SK-N-SH (cell line): ENCODE measurements around the gene FKBP5. TPM values are rescaled to one million over a fixed set of nuclear protein-coding genes. Genes with fewer than 3 reads are reported as not detected.
A peak's percentile ranks its signal among the peaks of the same experiment; 100 is the strongest.

Experiments
- CTCF ChIA-PET: fragments of 300-600, 350-600 bp; formaldehyde crosslinking; extraction: SDS; loops from one replicate; lab custom pipeline; 2021; lab: Yijun Ruan, JAX
- POLR2A ChIA-PET: fragments of 350-600 bp; sonication (Branson Sonifier 250); formaldehyde crosslinking; extraction: SDS; loops from one replicate; lab custom pipeline; 2020; ENCODE audit warnings: antibody characterized with exemption, inconsistent platforms; lab: Yijun Ruan, JAX
- DNase-seq: peaks from one replicate; pipeline ENCODE4 v3.0.0; 2012
- H2AFZ ChIP-seq: fragments of 200-600 bp; sonication (generic); 2 replicates; pipeline ENCODE4 v1.8.1; 2016; ENCODE audit warnings: antibody characterized with exemption, mild to moderate bottlenecking, low read depth
- H3F3A ChIP-seq: fragments of 200-600 bp; sonication (generic); replicated peaks from 2 replicates; pipeline ENCODE3; 2016; ENCODE audit warnings: antibody characterized with exemption, mild to moderate bottlenecking; ENCODE audit not compliant: insufficient read depth
- H3K27ac ChIP-seq, 2 experiments: fragments of 200-500 bp in 1 of 2; fragments of 200-600 bp in 1 of 2; sonication (Bioruptor generic) in 1 of 2; sonication (generic), shearing (Covaris generic) in 1 of 2; 2 replicates each; pipeline versions ENCODE4 v1.5.1 to v1.6.1; 2014 to 2016; ENCODE audit warnings: low read depth in 2 of 2, inconsistent platforms in 1 of 2, low read length in 1 of 2, mild to moderate bottlenecking in 1 of 2, mixed read lengths in 1 of 2
- H3K27me3 ChIP-seq: fragments of 200-600 bp; sonication (generic), shearing (Covaris generic); 2 replicates; pipeline ENCODE4 v1.6.1; 2016; ENCODE audit warnings: mixed run types; ENCODE audit not compliant: insufficient read depth
- H3K36me3 ChIP-seq, 2 experiments: fragments of 200-500 bp in 1 of 2; fragments of 200-600 bp in 1 of 2; sonication (Bioruptor generic) in 1 of 2; sonication (generic) in 1 of 2; replicated peaks in 1 of 2; 2 replicates each; pipeline versions ENCODE3 to v1.5.1; 2014 to 2016; ENCODE audit warnings: low read length in 1 of 2, mild to moderate bottlenecking in 1 of 2; ENCODE audit not compliant: insufficient read depth in 2 of 2, control insufficient read depth in 1 of 2
- H3K4me1 ChIP-seq, 2 experiments: fragments of 200-500 bp in 1 of 2; fragments of 200-600 bp in 1 of 2; sonication (Bioruptor generic) in 1 of 2; sonication (generic), shearing (Covaris generic) in 1 of 2; 2 replicates each; pipeline versions ENCODE4 v1.5.1 to v1.6.1; 2014 to 2016; ENCODE audit warnings: low read depth in 1 of 2, low read length in 1 of 2, mixed run types in 1 of 2; ENCODE audit not compliant: insufficient read depth in 2 of 2, control insufficient read depth in 1 of 2
- H3K4me2 ChIP-seq: fragments of 200-600 bp; sonication (generic), shearing (Covaris generic); 2 replicates; pipeline ENCODE4 v1.6.1; 2017; ENCODE audit warnings: mixed run types
- H3K4me3 ChIP-seq, 2 experiments: fragments of 200-500 bp in 1 of 2; fragments of 200-600 bp in 1 of 2; sonication (Bioruptor generic) in 1 of 2; sonication (generic), shearing (Covaris generic) in 1 of 2; 2 replicates each; pipeline versions ENCODE4 v1.5.1 to v1.8.1; 2014 to 2016; ENCODE audit warnings: low read depth in 2 of 2, inconsistent platforms in 1 of 2, low read length in 1 of 2, mild to moderate bottlenecking in 1 of 2, mixed read lengths in 1 of 2, moderate library complexity in 1 of 2
- H3K79me2 ChIP-seq: fragments of 200-600 bp; sonication (generic); 2 replicates; pipeline ENCODE4 v1.8.1; 2017; ENCODE audit warnings: mild to moderate bottlenecking; ENCODE audit not compliant: insufficient read depth
- H3K9ac ChIP-seq: fragments of 200-600 bp; sonication (generic); 2 replicates; pipeline ENCODE4 v1.6.1; 2017; ENCODE audit warnings: mixed run types
- H3K9me2 ChIP-seq: fragments of 200-600 bp; sonication (generic); 2 replicates; pipeline ENCODE4 v1.6.1; 2017; ENCODE audit warnings: mixed run types
- H3K9me3 ChIP-seq: fragments of 200-600 bp; sonication (generic); 2 replicates; pipeline ENCODE4 v1.6.1; 2017; ENCODE audit warnings: mixed run types, mild to moderate bottlenecking, moderate library complexity
- H4K20me1 ChIP-seq: fragments of 200-600 bp; sonication (generic); 2 replicates; pipeline ENCODE4 v1.6.1; 2017; ENCODE audit warnings: mild to moderate bottlenecking, mixed run types; ENCODE audit not compliant: insufficient read depth
- EP300 ChIP-seq, 2 experiments: IDR thresholded peaks; 2 replicates each; pipeline versions ENCODE4 v1.4.0 to v1.6.1; 2012; ENCODE audit warnings: borderline replicate concordance in 1 of 2, low read depth in 1 of 2, low read length in 1 of 2
- EZH2phosphoT487 ChIP-seq: fragments of 200-600 bp; sonication (generic); IDR thresholded peaks from 2 replicates; pipeline ENCODE4 v1.6.1; 2017; ENCODE audit warnings: low read depth, mixed run types, mild to moderate bottlenecking, antibody characterized with exemption, moderate library complexity, borderline replicate concordance
- FOXJ3 ChIP-seq: sonication (generic); formaldehyde crosslinking; IDR thresholded peaks from 2 replicates; pipeline ENCODE4 v1.5.1; 2020; ENCODE audit warnings: mild to moderate bottlenecking, missing genetic modification reagents
- FOXM1 ChIP-seq: IDR thresholded peaks from 2 replicates; pipeline ENCODE4 v1.4.0; 2012; ENCODE audit warnings: low read depth, mild to moderate bottlenecking
- GATA2 ChIP-seq: sonication (generic); formaldehyde crosslinking; IDR thresholded peaks from 2 replicates; pipeline ENCODE4 v1.5.0; 2020; ENCODE audit warnings: mild to moderate bottlenecking, missing genetic modification reagents
- JUND ChIP-seq: IDR thresholded peaks from 2 replicates; pipeline ENCODE4 v1.4.0; 2012
- MAX ChIP-seq: IDR thresholded peaks from 2 replicates; pipeline ENCODE4 v1.4.0; 2012; ENCODE audit warnings: low read depth
- NRF1 ChIP-seq: IDR thresholded peaks from 2 replicates; pipeline ENCODE4 v1.6.1; 2012; ENCODE audit warnings: low read depth, mild to moderate bottlenecking, low read length
- RAD21 ChIP-seq: IDR thresholded peaks from 2 replicates; pipeline ENCODE4 v1.6.1; 2012; ENCODE audit warnings: mild to moderate bottlenecking, low read length
- REST ChIP-seq: IDR thresholded peaks from 2 replicates; pipeline ENCODE4 v1.6.1; 2012; ENCODE audit warnings: mild to moderate bottlenecking, low read depth, low read length, moderate library complexity
- RFX5 ChIP-seq: IDR thresholded peaks from 2 replicates; pipeline ENCODE4 v1.6.1; 2012; ENCODE audit warnings: mild to moderate bottlenecking, improper control_type of control experiment, low read length
- TEAD4 ChIP-seq: IDR thresholded peaks from 2 replicates; pipeline ENCODE4 v1.4.0; 2012; ENCODE audit warnings: mild to moderate bottlenecking, borderline replicate concordance; ENCODE audit not compliant: insufficient read depth
- USF1 ChIP-seq: IDR thresholded peaks from 2 replicates; pipeline ENCODE4 v1.4.0; 2012; ENCODE audit warnings: low read depth, borderline replicate concordance
- YY1 ChIP-seq: IDR thresholded peaks from 2 replicates; pipeline ENCODE4 v1.4.0; 2012; ENCODE audit warnings: low read depth, mild to moderate bottlenecking
- ZBTB33 ChIP-seq: IDR thresholded peaks from 2 replicates; pipeline ENCODE4 v1.4.0; 2012; ENCODE audit warnings: low read depth, borderline replicate concordance
- WGBS: methylation state at CpG from one replicate; pipeline ENCODE4 v1.1.6; 2017; ENCODE audit warnings: low lambda C conversion rate; 5-methylcytosine and 5-hydroxymethylcytosine counted together
- polyA plus RNA-seq, 3 experiments: library from polyadenylated mRNA; depleted of rRNA; stranded (reverse); fragments of >200 nt; gene quantifications; 2 replicates each; pipeline ENCODE4 v1.2.3, GENCODE V29; 2012

Gene FKBP5
- polyA plus RNA-seq, 1 of the 3 experiments (the other 2 are of a cell fraction), result 5.1 TPM

- TF ChIP-seq USF1 (no peak), REST (no peak), FOXJ3 (no peak), EZH2phosphoT487 (no peak), JUND (no peak), EP300 (IDR thresholded peaks at IDR 0.05; ENCODE audit: borderline replicate concordance in 1 of 2, low read depth in 1 of 2, low read length in 1 of 2) (no peak), GATA2 (CRISPR knock-in tag) (no peak), RFX5 (no peak), MAX (no peak), NRF1 (no peak)
- Histone ChIP-seq H3K9me3 (no peaks in the 10 kb centered on the region), H3K4me2 (no peak overlapping the region), H3K79me2 (no peaks in the 10 kb centered on the region), H4K20me1 (no peaks in the 10 kb centered on the region), H3K4me1 (peaks cover 7 to 42% of the 10 kb centered on the region in 2 experiments; a peak in 3 of 4 replicates), H2AFZ (no peak overlapping the region), H3K9ac (no peak overlapping the region), H3K36me3 (no peaks in the 10 kb centered on the region), H3K4me3 (no peak overlapping the region), H3F3A (no peaks in the 10 kb centered on the region), H3K9me2 (no peaks in the 10 kb centered on the region), H3K27ac (no peak overlapping the region), H3K27me3 (no peaks in the 10 kb centered on the region)
- no peak for DNase-seq
- ChIA-PET POLR2A (interaction anchor here (1.1 kb wide), 1 partner anchor 12 kb away, joined by 3 read pairs; no protein-coding TSS in a partner anchor), CTCF (interaction anchor here (1.2 to 1.9 kb wide), 2 partner anchors 12 to 33 kb away, joined by 3 to 11 read pairs; partner anchors contain the start of gene ARMC12)
- 88% methylated on average over 1 of the region's 4 CpGs for WGBS
These were observed 35.3 kb upstream of the FKBP5 start for GRCh38 chr6:35724059-35724458.

GRCh38 chr6:35723587-35723986, 34.9 kb upstream of the FKBP5 start:
- Histone ChIP-seq H3K27ac (no peak overlapping the region), H3K4me2 (no peak overlapping the region), H3K9me2 (no peaks in the 10 kb centered on the region), H3K9ac (no peak overlapping the region), H3K27me3 (no peaks in the 10 kb centered on the region), H3K4me3 (no peak overlapping the region), H3F3A (no peaks in the 10 kb centered on the region), H3K4me1 (peaks cover 7 to 40% of the 10 kb centered on the region in 2 experiments; a peak in 3 of 4 replicates), H3K36me3 (no peaks in the 10 kb centered on the region), H3K9me3 (no peaks in the 10 kb centered on the region), H3K79me2 (no peaks in the 10 kb centered on the region), H4K20me1 (no peaks in the 10 kb centered on the region), H2AFZ (no peak overlapping the region)
- peak; percentile 40 for DNase-seq
- WGBS, result 100% methylated on average over 2 of the region's 2 CpGs
- CTCF ChIA-PET, result interaction anchor here (1.2 to 1.9 kb wide), 2 partner anchors 13 to 33 kb away, joined by 3 to 11 read pairs; partner anchors contain the start of gene ARMC12
- POLR2A ChIA-PET, result interaction anchor here (0.6 to 1.1 kb wide), 2 partner anchors 11 to 304 kb away, joined by 3 read pairs; no protein-coding TSS in a partner anchor
- TF ChIP-seq YY1 (no peak), RAD21 (no peak), REST (no peak), TEAD4 (no peak), FOXJ3 (no peak), FOXM1 (no peak), ZBTB33 (no peak)
